HG02885 (cell line): ENCODE data around the gene SLC39A2.

Experiments
- ATAC-seq: cut with Tn5 transposase; IDR thresholded peaks from one replicate; pipeline ENCODE4 v1.9.1; 2021; ENCODE audit warnings: mild to moderate bottlenecking; ENCODE audit not compliant: unreplicated experiment, poor library complexity

SLC39A2 gene

GRCh38 chr14:21042918-21043317 is 43.8 kb downstream of the SLC39A2 start:
- ATAC-seq, result no peak

GRCh38 chr14:21043387-21043973 is 44.4 kb downstream of the SLC39A2 start:
- no peak for ATAC-seq

GRCh38 chr14:21043974-21044618 is 45.0 kb downstream of the SLC39A2 start:
- ATAC-seq, result no peak

- no peak for ATAC-seq
Measured at GRCh38 chr14:21047378-21047781, 48.3 kb downstream of the SLC39A2 start.

GRCh38 chr14:21048638-21049037 is 49.5 kb downstream of the SLC39A2 start:
- ATAC-seq, result no peak

- ATAC-seq, result no peak
Measured at GRCh38 chr14:21049271-21049673, 50.2 kb downstream of the SLC39A2 start.

- no peak for ATAC-seq
Measured at GRCh38 chr14:21050597-21050996, 51.5 kb downstream of the SLC39A2 start.
